Activated CD4-positive, alpha-beta T cell treated with anti-CD3 and anti-CD28 coated beads, Interleukin-2, amount 10 ng/mL, durations not matched to agents 7 days and 5 days (primary cell): ENCODE results near the gene VASP. TPM values are rescaled to one million over a fixed set of nuclear protein-coding genes. Genes with fewer than 3 reads are reported as not detected.

ENCODE experiments used
- CTCF ChIA-PET: fragments of 350-600 bp; sonication (Branson Sonifier 250); formaldehyde crosslinking; loops from one replicate; lab custom pipeline; 2021; ENCODE audit warnings: antibody characterized with exemption; lab: Charles Lee
- POLR2A ChIA-PET: fragments of 350-600 bp; sonication (Branson Sonifier 250); formaldehyde crosslinking; loops from one replicate; lab custom pipeline; 2021; ENCODE audit warnings: antibody characterized with exemption; lab: Charles Lee
- DNase-seq: peaks from one replicate; pipeline ENCODE4 v3.0.0-alpha.2; 2020
- H3K27ac Mint-ChIP-seq: one replicate; pipeline ENCODE4 v1.8.0; 2021; ENCODE audit warnings: mild to moderate bottlenecking, moderate library complexity, mixed read lengths
- H3K27me3 Mint-ChIP-seq: one replicate; pipeline ENCODE4 v1.8.0; 2021; ENCODE audit warnings: mixed read lengths
- H3K36me3 Mint-ChIP-seq: one replicate; pipeline ENCODE4 v1.8.0; 2021; ENCODE audit warnings: low read depth, mixed read lengths
- H3K4me1 Mint-ChIP-seq: one replicate; pipeline ENCODE4 v1.8.0; 2021; ENCODE audit warnings: mixed read lengths
- H3K4me3 Mint-ChIP-seq: one replicate; pipeline ENCODE4 v1.8.0; 2021; ENCODE audit warnings: mild to moderate bottlenecking, moderate library complexity, mixed read lengths
- H3K9me3 Mint-ChIP-seq: one replicate; pipeline ENCODE4 v1.8.0; 2021; ENCODE audit warnings: mixed read lengths
- total RNA-seq, 2 experiments: library from RNA; stranded (reverse); gene quantifications; one replicate each; pipeline ENCODE4 v1.2.3, GENCODE V29; 2021

The VASP gene
- total RNA-seq, 2 experiments from 2014 or later: 143 to 157 TPM

DNA sequence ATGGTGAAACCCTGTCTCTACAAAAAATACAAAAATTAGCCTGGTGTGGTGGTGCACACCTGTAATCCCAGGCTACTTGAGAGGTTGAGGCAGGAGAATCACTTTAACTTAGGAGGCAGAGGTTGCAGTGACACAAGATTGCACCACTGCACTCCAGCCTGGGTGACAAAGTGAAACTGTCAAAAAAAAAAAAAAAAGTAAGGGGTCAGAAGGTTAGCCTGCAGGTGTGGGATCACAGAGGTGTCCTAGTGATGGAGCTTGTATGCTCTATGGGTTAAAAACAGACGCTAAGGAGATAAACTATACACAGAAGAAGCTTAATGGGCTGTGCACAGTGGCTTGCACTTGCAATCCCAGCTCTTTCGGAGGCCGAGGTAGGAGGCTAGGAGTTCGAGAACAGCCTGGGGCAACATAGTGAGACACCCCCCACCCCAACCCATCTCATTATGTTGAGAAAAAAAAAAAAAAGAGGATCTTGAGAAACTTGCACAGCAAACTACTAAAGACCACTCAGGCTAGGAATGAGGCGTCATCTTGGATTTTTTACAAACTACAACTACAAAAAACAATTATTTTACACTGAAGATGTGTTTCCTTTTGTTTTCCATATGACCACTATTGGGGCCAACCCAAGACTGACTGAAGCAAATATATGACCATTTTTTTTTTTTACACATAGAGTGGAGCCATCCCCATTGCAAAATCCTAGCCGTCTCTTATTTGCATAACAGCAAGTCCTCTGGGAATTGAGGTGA lies 31.6 kb upstream of the VASP start:
- no peaks in the 10 kb centered on the region for H3K36me3 Mint-ChIP-seq
- peaks cover 55% of the 10 kb centered on the region for H3K4me1 Mint-ChIP-seq
- no peak overlapping the region for H3K27ac Mint-ChIP-seq
- peaks cover 50% of the 10 kb centered on the region for H3K27me3 Mint-ChIP-seq
- ChIA-PET POLR2A (no interaction called here), CTCF (interaction anchor here (0.7 to 16.9 kb wide), 4 partner anchors 10 to 244 kb away, joined by 3 to 310 read pairs (median 8); no protein-coding TSS in a partner anchor)
- no peak for DNase-seq
- no peak overlapping the region for H3K4me3 Mint-ChIP-seq
- H3K9me3 Mint-ChIP-seq: no peaks in the 10 kb centered on the region

- CTCF ChIA-PET: interaction anchor here (0.7 to 16.9 kb wide), 5 partner anchors 9 to 166 kb away, joined by 3 to 310 read pairs (median 3); no protein-coding TSS in a partner anchor
- no peak overlapping the region for H3K27ac Mint-ChIP-seq
- H3K4me1 Mint-ChIP-seq: peaks cover 55% of the 10 kb centered on the region
- H3K27me3 Mint-ChIP-seq: peaks cover 49% of the 10 kb centered on the region
- H3K36me3 Mint-ChIP-seq: no peaks in the 10 kb centered on the region
- H3K9me3 Mint-ChIP-seq: no peaks in the 10 kb centered on the region
- POLR2A ChIA-PET: no interaction called here
- H3K4me3 Mint-ChIP-seq: no peak overlapping the region
- DNase-seq: no peak
Observed at GRCh38 chr19:45476304-45476703, 31.0 kb upstream of the VASP start.

DNA sequence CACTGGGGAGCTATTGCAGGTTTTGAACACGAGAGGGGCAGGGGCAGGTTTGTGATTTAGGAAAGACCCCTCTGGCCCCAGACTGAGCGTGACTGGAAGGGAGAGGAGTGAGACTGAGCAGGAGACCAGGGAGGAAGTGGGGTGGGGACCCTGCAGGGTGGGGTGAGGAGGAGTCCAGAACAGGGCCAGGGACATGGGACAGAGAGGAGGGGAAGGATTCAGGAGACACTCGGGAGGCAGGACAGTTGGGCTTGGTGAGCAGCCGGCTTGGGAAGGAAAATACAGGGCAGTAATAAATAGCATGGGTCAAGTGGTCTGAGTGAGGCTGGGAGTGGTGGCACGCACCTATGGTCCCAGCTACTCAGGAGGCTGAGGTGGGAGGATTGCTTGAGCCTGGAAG lies 30.1 kb upstream of the VASP start:
- no peak for DNase-seq
- Mint-ChIP-seq H3K9me3 (no peaks in the 10 kb centered on the region), H3K27ac (peak overlapping the region; percentile 67), H3K4me1 (peaks cover 50% of the 10 kb centered on the region), H3K4me3 (peak overlapping the region; percentile 15), H3K36me3 (no peaks in the 10 kb centered on the region), H3K27me3 (peaks cover 42% of the 10 kb centered on the region)
- CTCF ChIA-PET: interaction anchor here (0.6 to 16.9 kb wide), 7 partner anchors 8 to 73 kb away, joined by 3 to 310 read pairs (median 13); no protein-coding TSS in a partner anchor
- POLR2A ChIA-PET: no interaction called here

DNA sequence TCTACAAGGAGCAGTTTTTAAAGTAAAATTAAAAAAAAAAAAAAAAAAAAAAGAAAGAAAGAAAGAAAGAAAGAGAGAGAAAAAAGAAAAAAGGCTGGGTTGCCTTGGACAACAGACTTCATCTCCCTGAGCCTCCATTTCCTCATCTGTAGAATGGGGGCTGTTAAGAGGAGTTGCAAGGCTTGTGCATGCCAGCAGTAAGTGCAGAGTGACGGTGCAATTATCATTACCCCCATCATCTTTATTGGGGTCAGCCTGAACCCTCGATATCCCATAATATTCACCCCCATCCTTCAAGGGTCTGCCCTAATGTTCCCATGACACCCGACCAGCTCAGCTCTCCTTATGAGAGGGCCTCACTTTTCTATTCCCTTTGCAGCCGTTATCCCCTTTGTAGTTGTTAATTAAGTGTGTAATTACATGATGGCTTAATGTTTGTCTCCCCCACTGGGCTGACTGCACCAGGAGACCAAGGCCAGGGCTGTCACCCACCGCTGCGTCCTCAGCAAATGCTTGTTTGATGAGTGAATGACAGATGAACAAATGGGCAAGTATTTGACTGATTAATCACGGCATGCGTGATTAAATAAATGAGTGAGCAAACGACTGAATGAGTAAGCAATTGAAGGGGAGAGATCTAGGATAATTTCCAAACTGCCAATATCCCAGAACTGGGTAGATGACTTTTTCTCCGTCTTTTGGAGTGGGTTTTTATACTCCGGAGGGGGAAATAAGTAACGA lies 29.4 kb upstream of the VASP start:
- Mint-ChIP-seq H3K9me3 (no peaks in the 10 kb centered on the region), H3K27ac (peak overlapping the region; percentile 98), H3K4me3 (peak overlapping the region; percentile 81), H3K27me3 (peaks cover 36% of the 10 kb centered on the region), H3K36me3 (no peaks in the 10 kb centered on the region), H3K4me1 (peaks cover 46% of the 10 kb centered on the region)
- ChIA-PET CTCF (interaction anchor here (0.6 to 16.9 kb wide), 34 partner anchors 7 to 256 kb away, joined by 3 to 310 read pairs (median 10); partner anchors contain the start of genes ERCC1, FOSB, OPA3 and PPM1N), POLR2A (interaction anchor here (0.7 to 1.5 kb wide), 2 partner anchors 32 to 38 kb away, joined by 3 to 12 read pairs; no protein-coding TSS in a partner anchor)
- DNase-seq: no peak

DNA sequence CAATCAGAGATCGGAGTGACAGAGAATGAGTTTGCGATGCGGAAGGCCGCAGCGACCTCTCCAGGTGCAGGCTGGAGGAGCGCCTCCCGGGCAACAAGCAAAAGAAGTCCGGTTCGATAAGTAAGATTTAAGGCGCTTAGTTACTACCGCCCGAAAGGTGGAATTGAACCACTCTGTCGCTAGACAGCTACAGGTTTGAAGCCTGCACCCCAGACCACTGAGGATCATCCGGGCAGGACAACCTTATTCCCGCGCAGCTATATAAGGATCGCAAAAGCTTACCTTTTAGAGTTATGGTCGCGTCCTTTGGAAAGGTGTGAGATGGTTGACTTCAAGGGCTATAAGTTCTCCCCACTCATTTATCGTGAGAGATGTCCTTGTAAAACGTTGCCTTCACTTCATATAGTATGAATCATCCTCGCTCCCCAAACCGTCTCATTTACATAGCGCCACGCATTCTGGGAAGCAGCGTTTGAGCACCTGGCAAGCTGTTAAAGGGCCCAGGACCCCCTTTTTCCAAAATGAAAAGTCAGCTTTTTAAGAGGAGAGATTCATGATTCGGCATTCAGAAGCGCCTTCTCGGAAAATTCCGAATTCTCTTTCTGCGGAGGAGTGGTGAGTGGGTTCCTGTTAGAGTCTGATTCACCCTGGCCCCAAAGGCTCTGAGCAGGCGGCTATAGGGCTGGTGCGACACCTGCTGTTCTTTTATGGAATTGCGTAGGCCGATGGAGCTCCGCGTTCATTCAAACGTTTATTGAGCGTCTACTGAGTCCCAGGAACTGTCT lies 28.6 kb upstream of the VASP start:
- peak overlapping the region; percentile 81 for H3K4me3 Mint-ChIP-seq
- CTCF ChIA-PET: interaction anchor here (0.6 to 16.9 kb wide), 43 partner anchors 8 to 386 kb away, joined by 3 to 310 read pairs (median 6); partner anchors contain the start of genes EML2, ERCC1, FOSB and GIPR
- no peaks in the 10 kb centered on the region for H3K9me3 Mint-ChIP-seq
- POLR2A ChIA-PET: interaction anchor here (0.6 to 1.5 kb wide), 3 partner anchors 33 to 39 kb away, joined by 3 to 12 read pairs (median 3); no protein-coding TSS in a partner anchor
- peak; percentile 91 for DNase-seq
- H3K36me3 Mint-ChIP-seq: no peaks in the 10 kb centered on the region
- H3K4me1 Mint-ChIP-seq: peaks cover 44% of the 10 kb centered on the region
- H3K27me3 Mint-ChIP-seq: peaks cover 30% of the 10 kb centered on the region
- H3K27ac Mint-ChIP-seq: peak overlapping the region; percentile 98

DNA sequence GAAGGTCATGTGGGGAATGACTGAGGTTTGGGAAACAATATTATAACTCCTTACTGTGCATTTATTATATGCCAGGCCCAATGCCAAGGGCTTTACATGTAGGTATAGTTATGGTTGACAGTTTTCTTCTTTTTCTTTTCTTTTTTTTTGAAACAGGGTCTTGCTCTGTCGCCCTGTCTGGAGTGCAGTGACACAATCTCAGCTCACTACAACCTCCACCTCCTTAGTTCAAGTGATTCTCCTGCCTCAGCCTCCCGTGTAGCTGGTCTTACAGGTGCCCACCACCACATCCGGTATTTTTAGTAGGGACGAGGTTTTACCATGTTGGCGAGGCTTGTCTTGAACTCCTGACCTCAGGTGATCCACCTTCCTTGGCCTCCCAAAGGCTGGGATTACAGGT lies 24.2 kb upstream of the VASP start:
- H3K36me3 Mint-ChIP-seq: no peaks in the 10 kb centered on the region
- DNase-seq: no peak
- POLR2A ChIA-PET: no interaction called here
- H3K4me1 Mint-ChIP-seq: peaks cover 34% of the 10 kb centered on the region
- no peak overlapping the region for H3K27ac Mint-ChIP-seq
- H3K9me3 Mint-ChIP-seq: no peaks in the 10 kb centered on the region
- peaks cover 4% of the 10 kb centered on the region for H3K27me3 Mint-ChIP-seq
- no peak overlapping the region for H3K4me3 Mint-ChIP-seq
- CTCF ChIA-PET: interaction anchor here (1.5 kb wide), 1 partner anchor 44 kb away, joined by 7 read pairs; no protein-coding TSS in a partner anchor

DNA sequence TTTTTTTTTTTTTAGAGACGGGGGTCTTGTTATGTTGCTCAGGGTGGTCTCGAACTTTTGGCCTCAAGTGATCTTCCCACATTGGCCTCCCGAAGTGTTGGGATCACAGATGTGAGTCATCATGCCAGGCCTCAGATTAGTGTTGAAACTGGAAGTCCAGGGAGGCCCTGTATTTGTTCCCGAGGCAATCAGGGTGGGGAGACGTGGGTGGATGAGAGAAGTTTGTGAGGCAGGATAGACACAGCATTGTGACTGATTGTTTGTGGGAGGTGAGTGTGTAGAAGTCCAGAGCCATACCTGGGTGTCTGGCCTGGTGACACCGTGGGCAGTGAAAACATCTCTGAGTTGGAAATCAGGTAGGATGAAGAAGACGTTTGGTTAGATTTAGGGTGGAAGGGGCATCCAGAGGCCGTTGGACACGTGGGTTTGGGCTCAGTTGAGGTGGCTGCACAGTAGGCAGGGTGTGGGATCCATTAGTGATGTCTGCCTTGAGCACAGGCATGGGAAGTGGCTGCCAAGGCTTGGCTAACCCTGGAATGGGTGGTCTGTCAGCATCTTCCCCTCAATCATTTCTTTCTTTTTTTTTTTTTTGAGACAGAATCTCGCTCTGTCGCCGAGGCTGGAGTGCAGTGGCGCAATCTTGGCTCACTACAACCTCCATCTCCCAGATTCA lies 22.9 kb upstream of the VASP start:
- DNase-seq: no peak
- Mint-ChIP-seq H3K27ac (no peak overlapping the region), H3K4me1 (peaks cover 21% of the 10 kb centered on the region), H3K36me3 (no peaks in the 10 kb centered on the region), H3K27me3 (peaks cover 4% of the 10 kb centered on the region), H3K4me3 (no peak overlapping the region), H3K9me3 (no peaks in the 10 kb centered on the region)
- ChIA-PET POLR2A (no interaction called here), CTCF (interaction anchor here (0.6 to 3.5 kb wide), 47 partner anchors 8 to 392 kb away, joined by 3 to 73 read pairs (median 5); partner anchors contain the start of genes ERCC1, FOSB, OPA3 and PPM1N)

GRCh38 chr19:45485305-45486077 lies 21.8 kb upstream of the VASP start:
- peak overlapping the region; percentile 90 for H3K4me3 Mint-ChIP-seq
- H3K36me3 Mint-ChIP-seq: no peaks in the 10 kb centered on the region
- ChIA-PET CTCF (interaction anchor here (0.5 to 3.5 kb wide), 57 partner anchors 8 to 393 kb away, joined by 3 to 73 read pairs (median 4); partner anchors contain the start of genes ERCC1, FOSB, OPA3 and PPM1N), POLR2A (interaction anchor here (0.5 kb wide), 1 partner anchor 688 kb away, joined by 3 read pairs; no protein-coding TSS in a partner anchor)
- H3K9me3 Mint-ChIP-seq: no peaks in the 10 kb centered on the region
- H3K4me1 Mint-ChIP-seq: peaks cover 16% of the 10 kb centered on the region
- H3K27me3 Mint-ChIP-seq: peaks cover 4% of the 10 kb centered on the region
- H3K27ac Mint-ChIP-seq: peak overlapping the region; percentile 80
- peak; percentile 99 for DNase-seq

- POLR2A ChIA-PET: no interaction called here
- CTCF ChIA-PET: interaction anchor here (1.1 to 2.9 kb wide), 4 partner anchors 8 to 49 kb away, joined by 3 to 16 read pairs (median 7); partner anchors contain the start of gene RTN2
- no peaks in the 10 kb centered on the region for H3K9me3 Mint-ChIP-seq
- H3K36me3 Mint-ChIP-seq: no peaks in the 10 kb centered on the region
- no peak for DNase-seq
- peaks cover 5% of the 10 kb centered on the region for H3K27me3 Mint-ChIP-seq
- no peak overlapping the region for H3K4me3 Mint-ChIP-seq
- no peak overlapping the region for H3K27ac Mint-ChIP-seq
- peaks cover 24% of the 10 kb centered on the region for H3K4me1 Mint-ChIP-seq
Observed at GRCh38 chr19:45488708-45489107, 18.6 kb upstream of the VASP start.

DNA sequence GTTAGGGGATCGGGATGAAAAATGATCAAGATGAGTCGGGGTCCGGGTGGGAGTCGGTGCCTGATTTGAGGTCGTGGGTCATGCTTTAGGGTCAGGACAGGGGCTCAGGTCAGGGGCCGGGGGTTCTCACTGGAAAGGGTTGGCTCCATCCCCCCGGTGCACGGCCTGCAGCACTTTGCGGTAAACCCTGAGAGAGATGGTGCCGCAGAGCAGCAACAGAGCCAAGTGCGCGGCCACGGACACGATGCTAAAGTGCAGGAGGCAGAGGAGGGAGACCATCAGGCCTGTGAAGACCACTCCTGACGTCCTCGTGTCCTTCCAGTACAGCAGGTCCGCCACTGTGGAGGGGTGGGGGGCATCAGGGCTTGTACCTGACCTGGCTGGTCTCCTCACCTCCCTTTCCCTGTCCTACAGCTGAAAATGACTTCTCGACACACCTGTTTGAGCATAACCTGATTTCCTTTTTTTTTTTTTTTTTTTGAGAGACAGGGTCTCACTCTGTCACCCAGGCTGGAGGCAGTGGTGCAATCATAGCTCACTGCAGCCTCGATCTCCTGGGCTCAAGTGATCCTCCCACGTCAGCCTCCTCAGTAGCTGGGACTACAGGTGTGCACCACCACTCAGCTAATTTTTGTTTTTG lies 17.9 kb upstream of the VASP start:
- DNase-seq: no peak
- CTCF ChIA-PET: interaction anchor here (0.9 to 2.9 kb wide), 4 partner anchors 9 to 76 kb away, joined by 3 to 16 read pairs (median 7); no protein-coding TSS in a partner anchor
- no peaks in the 10 kb centered on the region for H3K9me3 Mint-ChIP-seq
- no peak overlapping the region for H3K27ac Mint-ChIP-seq
- no peaks in the 10 kb centered on the region for H3K36me3 Mint-ChIP-seq
- peaks cover 26% of the 10 kb centered on the region for H3K4me1 Mint-ChIP-seq
- POLR2A ChIA-PET: no interaction called here
- H3K27me3 Mint-ChIP-seq: peaks cover 5% of the 10 kb centered on the region
- no peak overlapping the region for H3K4me3 Mint-ChIP-seq
